ENCODE results near the gene WAC. TPM values are rescaled to one million over a fixed set of nuclear protein-coding genes. Genes with fewer than 3 reads are reported as not detected.

Gene WAC
- total and polyA plus RNA-seq, 2 of the 13 experiments (the other 11 are each of a cell fraction or from before 2014, with no cell fraction given) = 69.1 to 96.2 TPM

GRCh38 chr10:28569506-28570159 is 36.7 kb downstream of the WAC start (continued):
- TF ChIP-seq HMGXB3 (CRISPR knock-in tag; IDR thresholded peaks at IDR 0.05; ENCODE audit: borderline replicate concordance) (no peak), KLF6 (CRISPR knock-in tag; IDR thresholded peaks at IDR 0.05) (no peak), ZNF609 (CRISPR knock-in tag; IDR thresholded peaks at IDR 0.05; ENCODE audit: borderline replicate concordance) (peak; percentile 67; the same call in 1 of the 2 replicates), CEBPZ (IDR thresholded peaks at IDR 0.05; ENCODE audit: low read length) (no peak), HOXA5 (CRISPR knock-in tag; IDR thresholded peaks at IDR 0.05) (no peak), SMAD3 (CRISPR knock-in tag; IDR thresholded peaks at IDR 0.05) (no peak), NCOA1 (CRISPR knock-in tag; IDR thresholded peaks at IDR 0.05) (no peak), MYNN (CRISPR knock-in tag; IDR thresholded peaks at IDR 0.05; ENCODE audit: low read depth) (no peak), ZHX2 (IDR thresholded peaks at IDR 0.05; ENCODE audit: low read depth) (no peak), ZHX2 (CRISPR knock-in tag; IDR thresholded peaks at IDR 0.05; ENCODE audit: borderline replicate concordance) (no peak)
